HCT116 (cell line): ENCODE results near the gene FAM181B. TPM values are rescaled to one million over a fixed set of nuclear protein-coding genes. Genes with fewer than 3 reads are reported as not detected.

ENCODE experiments used
- ATAC-seq: fragments of 200-7000 bp; cut with Tn5 transposase; 2 replicates; pipeline ENCODE4 v1.9.1; 2020; ENCODE audit warnings: mild to moderate bottlenecking, moderate library complexity
- BruUV-seq: library from RNA; stranded (reverse); fragments of 400-500 nt; replicated peaks from 2 replicates; lab custom pipeline; 2021; lab: Mats Ljungman, UMichigan
- CTCF ChIA-PET: fragments of 300-600 bp; sonication (Branson Sonifier 250); formaldehyde crosslinking; loops from one replicate; lab custom pipeline; 2021; ENCODE audit warnings: antibody characterized with exemption; lab: Charles Lee
- POLR2A ChIA-PET: fragments of 300-600, 350-600 bp; sonication (Branson Sonifier 250); formaldehyde crosslinking; loops from one replicate; lab custom pipeline; 2021; ENCODE audit warnings: antibody characterized with exemption; lab: Charles Lee
- RAD21 ChIA-PET, 2 experiments: fragments of 300-600 bp; sonication (Branson Sonifier 250); formaldehyde crosslinking; loops; one replicate each; lab custom pipeline; 2023; ENCODE audit warnings: low total read pairs in 2 of 2; ENCODE audit not compliant: uncharacterized antibody in 2 of 2, unreplicated experiment in 2 of 2, low non-redundant PET in 1 of 2; lab: Charles Lee
- DNase-seq: peaks from one replicate; pipeline ENCODE4 v3.0.0-alpha.2; 2010; ENCODE audit warnings: low read depth, low spot score
- H2AFZ ChIP-seq: fragments of 200-600 bp; shearing (Covaris generic), sonication (generic); 2 replicates; pipeline ENCODE4 v1.6.1; 2017; ENCODE audit warnings: low read depth, mixed run types, mixed read lengths, antibody characterized with exemption, low read length; ENCODE audit not compliant: poor library complexity, severe bottlenecking
- H3K27ac ChIP-seq: 2 replicates; pipeline ENCODE4 v1.5.1; 2012; ENCODE audit warnings: low read depth, low read length
- H3K27me3 ChIP-seq: fragments of 200-600 bp; sonication (generic); 2 replicates; pipeline ENCODE4 v1.6.1; 2016; ENCODE audit warnings: mixed run types, low read length, mixed read lengths; ENCODE audit not compliant: insufficient read depth
- H3K36me3 ChIP-seq, 2 experiments: fragments of 200-500 bp in 1 of 2; fragments of 200-600 bp in 1 of 2; sonication (Bioruptor generic) in 1 of 2; sonication (generic) in 1 of 2; 2 replicates each; pipeline versions ENCODE4 v1.5.1 to v1.6.1; 2014 to 2016; ENCODE audit warnings: low read length in 2 of 2, inconsistent platforms in 1 of 2, mixed read lengths in 1 of 2, mixed run types in 1 of 2; ENCODE audit not compliant: insufficient read depth in 2 of 2, control insufficient read depth in 1 of 2
- H3K4me1 ChIP-seq, 2 experiments: fragments of 200-600 bp in 1 of 2; sonication (generic) in 1 of 2; 2 replicates each; pipeline versions ENCODE4 v1.5.1 to v1.6.1; 2012 to 2017; ENCODE audit warnings: low read length in 2 of 2, inconsistent platforms in 1 of 2, mild to moderate bottlenecking in 1 of 2, mixed read lengths in 1 of 2, mixed run types in 1 of 2, moderate library complexity in 1 of 2; ENCODE audit not compliant: insufficient read depth in 2 of 2, control insufficient read depth in 1 of 2
- H3K4me2 ChIP-seq: fragments of 200-600 bp; sonication (generic); 2 replicates; pipeline ENCODE4 v1.6.1; 2017; ENCODE audit warnings: mixed run types, low read length, mixed read lengths
- H3K4me3 ChIP-seq, 2 experiments: fragments of 200-600 bp in 1 of 2; sonication (generic) in 1 of 2; replicated peaks in 1 of 2; 2 replicates each; pipeline ENCODE4 v1.5.1; 2011 to 2016; ENCODE audit warnings: low read length in 2 of 2, control low read depth in 1 of 2, low read depth in 1 of 2, mild to moderate bottlenecking in 1 of 2, mixed read lengths in 1 of 2, mixed run types in 1 of 2
- H3K79me2 ChIP-seq: fragments of 200-600 bp; sonication (generic); 2 replicates; pipeline ENCODE4 v1.6.1; 2017; ENCODE audit warnings: mild to moderate bottlenecking, mixed run types, low read length, moderate library complexity, mixed read lengths; ENCODE audit not compliant: insufficient read depth
- H3K9ac ChIP-seq: fragments of 200-600 bp; sonication (generic); 2 replicates; pipeline ENCODE4 v1.6.1; 2016; ENCODE audit warnings: low read length, mixed read lengths
- H3K9me2 ChIP-seq: fragments of 200-600 bp; sonication (generic), shearing (Covaris generic); 2 replicates; pipeline ENCODE4 v1.6.1; 2017; ENCODE audit warnings: mixed run types, mild to moderate bottlenecking, moderate library complexity; ENCODE audit not compliant: insufficient read depth
- H3K9me3 ChIP-seq, 2 experiments: fragments of 200-500 bp in 1 of 2; fragments of 200-600 bp in 1 of 2; sonication (Bioruptor generic) in 1 of 2; sonication (generic) in 1 of 2; 2 replicates each; pipeline ENCODE4 v1.6.1; 2014 to 2017; ENCODE audit warnings: low read length in 2 of 2, mixed read lengths in 2 of 2, inconsistent platforms in 1 of 2, low read depth in 1 of 2, mild to moderate bottlenecking in 1 of 2, mixed run types in 1 of 2, moderate library complexity in 1 of 2; ENCODE audit not compliant: control insufficient read depth in 1 of 2, insufficient read depth in 1 of 2
- H4K20me1 ChIP-seq: fragments of 200-600 bp; sonication (generic), shearing (Covaris generic); 2 replicates; pipeline ENCODE4 v1.6.1; 2017; ENCODE audit warnings: mixed run types, mild to moderate bottlenecking, moderate library complexity; ENCODE audit not compliant: insufficient read depth
- CTCF ChIP-seq, 3 experiments: fragments of 200-600 bp in 1 of 3; sonication (generic) in 1 of 3; IDR thresholded peaks in 2 of 3; conservative IDR thresholded peaks in 1 of 3; 2 replicates each; pipeline ENCODE4 v1.5.1; 2012 to 2017; ENCODE audit warnings: low read depth in 2 of 3, low read length in 2 of 3, antibody characterized with exemption in 1 of 3, borderline replicate concordance in 1 of 3, control low read depth in 1 of 3, mild to moderate bottlenecking in 1 of 3, mixed read lengths in 1 of 3, mixed run types in 1 of 3, moderate library complexity in 1 of 3; ENCODE audit not compliant: insufficient read depth in 1 of 3
- EGR1 ChIP-seq: IDR thresholded peaks from 2 replicates; pipeline ENCODE4 v1.6.1; 2012; ENCODE audit warnings: low read depth
- EZH2 ChIP-seq: fragments of 200-600 bp; sonication (generic); IDR thresholded peaks from 2 replicates; pipeline ENCODE4 v1.6.1; 2017; ENCODE audit warnings: antibody characterized with exemption, mixed run types
- FOSL1 ChIP-seq: IDR thresholded peaks from 2 replicates; pipeline ENCODE4 v1.6.1; 2012; ENCODE audit warnings: low read depth
- JUND ChIP-seq: IDR thresholded peaks from 2 replicates; pipeline ENCODE4 v1.6.1; 2012
- POLR2A ChIP-seq: IDR thresholded peaks from 2 replicates; pipeline ENCODE4 v1.7.0; 2011; ENCODE audit warnings: borderline replicate concordance; ENCODE audit not compliant: insufficient read depth, insufficient read length; ENCODE audit errors: extremely low read depth
- RAD21 ChIP-seq: IDR thresholded peaks from 2 replicates; pipeline ENCODE4 v1.6.1; 2012; ENCODE audit warnings: low read depth, mild to moderate bottlenecking
- SIN3A ChIP-seq: IDR thresholded peaks from 2 replicates; pipeline ENCODE4 v1.6.1; 2012; ENCODE audit warnings: low read depth
- SP1 ChIP-seq: IDR thresholded peaks from 2 replicates; pipeline ENCODE4 v1.6.1; 2012; ENCODE audit warnings: low read depth
- SRF ChIP-seq: IDR thresholded peaks from 2 replicates; pipeline ENCODE4 v1.6.1; 2012; ENCODE audit warnings: low read depth
- ZBTB33 ChIP-seq: IDR thresholded peaks from 2 replicates; pipeline ENCODE4 v1.6.1; 2011; ENCODE audit warnings: mild to moderate bottlenecking, low read length, moderate library complexity; ENCODE audit not compliant: insufficient replicate concordance; ENCODE audit errors: extremely low read depth
- ZFX ChIP-seq: fragments of 450-650 bp; IDR thresholded peaks from 2 replicates; pipeline ENCODE4 v1.6.1; 2017
- ZNF274 ChIP-seq: fragments of 200-500 bp; sonication (Bioruptor generic); IDR thresholded peaks from 2 replicates; pipeline ENCODE4 v1.6.1; 2014; ENCODE audit warnings: mild to moderate bottlenecking, low read depth, low read length, inconsistent platforms
- intact Hi-C: fragments of 100-400 bp; cut with micrococcal nuclease; formaldehyde crosslinking; loops from 2 replicates; pipeline ENCODE4 v1.10.0; 2022
- total RNA-seq: library from RNA; stranded (reverse); gene quantifications from one replicate; pipeline ENCODE4 v1.2.1, GENCODE V29; 2021; ENCODE audit not compliant: unreplicated experiment

FAM181B gene
- total RNA-seq, 1 experiment from 2014 or later: not detected

- ChIA-PET CTCF (no interaction called here), RAD21 (no interaction called here), POLR2A (no interaction called here)
- Histone ChIP-seq H4K20me1 (no peaks in the 10 kb centered on the region), H3K36me3 (no peaks in the 10 kb centered on the region), H3K9me2 (no peaks in the 10 kb centered on the region), H3K4me3 (no peak overlapping the region), H3K27ac (no peak overlapping the region), H3K79me2 (no peaks in the 10 kb centered on the region), H3K27me3 (peaks cover 14% of the 10 kb centered on the region; the same call in 1 of the 2 replicates), H3K9ac (no peak overlapping the region), H3K4me1 (no peaks in the 10 kb centered on the region), H2AFZ (no peak overlapping the region), H3K4me2 (no peak overlapping the region), H3K9me3 (no peaks in the 10 kb centered on the region)
- no peak for ATAC-seq
- intact Hi-C loops: no loop called here
- BruUV-seq: no TSS peak
- no peak for DNase-seq
- TF ChIP-seq CTCF (IDR thresholded peaks at IDR 0.05 in 2 of 3, conservative IDR thresholded peaks at IDR 0.05 in 1 of 3; ENCODE audit: borderline replicate concordance in 1 of 3, insufficient read depth in 1 of 3, low read depth in 2 of 3, low read length in 2 of 3) (no peak), SP1 (no peak), EGR1 (no peak), SRF (no peak), ZFX (no peak), ZBTB33 (no peak), JUND (no peak), SIN3A (no peak), POLR2A (no peak), EZH2 (no peak), FOSL1 (no peak), RAD21 (no peak), ZNF274 (no peak)
Measured at GRCh38 chr11:82731691-82732277, 1.9 kb downstream of the FAM181B start.
